Measurements from ENCODE around the gene PVR.
"Not testable (repeated sequence)": the region's sequence is repeated elsewhere in the genome, so short reads cannot be mapped to it uniquely, and the experiment has no call there.

The PVR gene

GRCh38 chr19:44672226-44672625 is 28.5 kb downstream of the PVR start:
- DNase-seq (ENCODE audit: low spot score) = no peak

- DNase-seq (ENCODE audit: low spot score) = no peak
Measured at GRCh38 chr19:44673510-44673909, 29.8 kb downstream of the PVR start.

GRCh38 chr19:44675521-44675920 is 31.8 kb downstream of the PVR start:
- DNase-seq (ENCODE audit: low spot score) = no peak

- DNase-seq (ENCODE audit: low spot score) = no peak
Measured at GRCh38 chr19:44677019-44677811, 33.5 kb downstream of the PVR start.

- no peak for DNase-seq (ENCODE audit: low spot score)
Measured at GRCh38 chr19:44680536-44680935, 36.8 kb downstream of the PVR start.

- no peak for DNase-seq (ENCODE audit: low spot score)
Measured at GRCh38 chr19:44681992-44682790, 38.5 kb downstream of the PVR start.

GRCh38 chr19:44682807-44683206 is 39.1 kb downstream of the PVR start:
- no peak for DNase-seq (ENCODE audit: low spot score)

GRCh38 chr19:44683434-44684210 is 39.9 kb downstream of the PVR start:
- DNase-seq (ENCODE audit: low spot score) = no peak

GRCh38 chr19:44684396-44684795 is 40.7 kb downstream of the PVR start:
- DNase-seq (ENCODE audit: low spot score) = not testable (repeated sequence)

GRCh38 chr19:44684892-44685863 is 41.5 kb downstream of the PVR start:
- no peak for DNase-seq (ENCODE audit: low spot score)

GRCh38 chr19:44685877-44686276 is 42.2 kb downstream of the PVR start:
- DNase-seq (ENCODE audit: low spot score) = no peak

GRCh38 chr19:44686896-44687295 is 43.2 kb downstream of the PVR start:
- no peak for DNase-seq (ENCODE audit: low spot score)

- no peak for DNase-seq (ENCODE audit: low spot score)
Measured at GRCh38 chr19:44687888-44688287, 44.2 kb downstream of the PVR start.

GRCh38 chr19:44689290-44690130 is 45.8 kb downstream of the PVR start:
- peak; percentile 14 for DNase-seq (ENCODE audit: low spot score)

- DNase-seq (ENCODE audit: low spot score) = no peak
Measured at GRCh38 chr19:44690131-44690440, 46.4 kb downstream of the PVR start.

- no peak for DNase-seq (ENCODE audit: low spot score)
Measured at GRCh38 chr19:44692379-44692721, 48.6 kb downstream of the PVR start.

- no peak for DNase-seq (ENCODE audit: low spot score)
Measured at GRCh38 chr19:44694184-44694579, 50.5 kb downstream of the PVR start.

GRCh38 chr19:44696939-44697669 is 53.4 kb downstream of the PVR start:
- no peak for DNase-seq (ENCODE audit: low spot score)

GRCh38 chr19:44697670-44698034 is 53.9 kb downstream of the PVR start:
- no peak for DNase-seq (ENCODE audit: low spot score)
